GM12875 (cell line): ENCODE results near the gene PDCD4.

ENCODE experiments used
- H3K4me3 ChIP-seq: one replicate; pipeline ENCODE4 v1.5.1; 2011; ENCODE audit warnings: low read depth, low read length, control low read depth
- TF ChIP-seq, protein P1 (sequence below): IDR thresholded peaks from 2 replicates; pipeline ENCODE4 v1.5.1; 2011; ENCODE audit warnings: low read depth, mild to moderate bottlenecking, control low read depth, inconsistent platforms, low read length, moderate library complexity, borderline replicate concordance; ENCODE audit not compliant: insufficient read depth

PDCD4 gene

DNA sequence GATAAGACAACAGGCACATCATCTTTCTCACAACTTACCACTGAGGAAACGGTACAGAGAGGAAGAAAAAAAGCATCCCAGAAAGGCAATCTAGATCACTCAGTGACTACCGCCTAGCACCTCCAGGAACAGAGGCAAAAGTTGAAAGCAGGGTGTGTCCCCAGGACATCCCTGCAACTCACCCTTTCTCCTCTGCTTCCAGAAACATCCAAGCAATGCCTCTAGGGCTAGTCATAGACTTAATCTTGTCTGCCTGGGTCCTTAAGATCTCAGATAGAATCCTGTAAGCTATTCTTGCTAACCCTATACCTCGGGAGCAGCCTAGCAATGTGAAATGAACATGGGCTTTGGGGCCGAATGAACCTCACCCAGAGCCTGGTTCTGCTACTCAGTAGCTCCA is 18.8 kb upstream of the PDCD4 start:
- TF ChIP-seq, protein P1, sequence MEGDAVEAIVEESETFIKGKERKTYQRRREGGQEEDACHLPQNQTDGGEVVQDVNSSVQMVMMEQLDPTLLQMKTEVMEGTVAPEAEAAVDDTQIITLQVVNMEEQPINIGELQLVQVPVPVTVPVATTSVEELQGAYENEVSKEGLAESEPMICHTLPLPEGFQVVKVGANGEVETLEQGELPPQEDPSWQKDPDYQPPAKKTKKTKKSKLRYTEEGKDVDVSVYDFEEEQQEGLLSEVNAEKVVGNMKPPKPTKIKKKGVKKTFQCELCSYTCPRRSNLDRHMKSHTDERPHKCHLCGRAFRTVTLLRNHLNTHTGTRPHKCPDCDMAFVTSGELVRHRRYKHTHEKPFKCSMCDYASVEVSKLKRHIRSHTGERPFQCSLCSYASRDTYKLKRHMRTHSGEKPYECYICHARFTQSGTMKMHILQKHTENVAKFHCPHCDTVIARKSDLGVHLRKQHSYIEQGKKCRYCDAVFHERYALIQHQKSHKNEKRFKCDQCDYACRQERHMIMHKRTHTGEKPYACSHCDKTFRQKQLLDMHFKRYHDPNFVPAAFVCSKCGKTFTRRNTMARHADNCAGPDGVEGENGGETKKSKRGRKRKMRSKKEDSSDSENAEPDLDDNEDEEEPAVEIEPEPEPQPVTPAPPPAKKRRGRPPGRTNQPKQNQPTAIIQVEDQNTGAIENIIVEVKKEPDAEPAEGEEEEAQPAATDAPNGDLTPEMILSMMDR: no peak
- H3K4me3 ChIP-seq: no peak overlapping the region

DNA sequence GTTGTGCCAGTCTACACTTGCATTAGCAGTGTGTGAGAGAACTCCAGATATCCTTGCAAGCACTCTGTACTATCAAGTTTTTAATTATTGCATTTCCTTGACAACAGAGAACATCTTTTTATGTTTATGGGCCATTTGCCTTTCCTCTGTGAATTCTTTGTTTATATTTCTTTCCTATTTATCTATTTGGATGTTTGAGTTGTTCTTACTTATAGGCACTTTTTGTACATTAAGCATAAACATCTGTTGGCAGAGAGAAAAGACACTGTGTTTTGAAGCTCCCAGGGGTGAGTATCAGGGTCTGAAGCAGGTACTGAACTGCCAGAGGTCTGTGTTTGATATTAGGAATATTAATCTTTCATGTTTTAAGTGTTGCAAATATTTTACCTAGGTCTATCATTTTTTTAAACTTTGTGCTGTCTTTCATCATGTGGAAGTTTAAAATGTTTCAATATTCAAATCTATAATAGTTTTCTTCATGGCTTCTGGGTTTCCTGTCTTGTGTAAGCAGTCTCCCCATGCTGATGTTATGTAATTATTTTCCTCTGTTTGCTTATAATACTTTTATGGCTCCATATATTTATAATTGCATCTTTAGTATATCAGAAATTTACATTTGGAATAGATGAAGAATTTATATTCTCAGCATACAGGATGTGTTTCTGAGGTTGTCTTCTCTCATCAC is 17.7 kb upstream of the PDCD4 start:
- no peak overlapping the region for H3K4me3 ChIP-seq
- TF ChIP-seq, protein P1: no peak

DNA sequence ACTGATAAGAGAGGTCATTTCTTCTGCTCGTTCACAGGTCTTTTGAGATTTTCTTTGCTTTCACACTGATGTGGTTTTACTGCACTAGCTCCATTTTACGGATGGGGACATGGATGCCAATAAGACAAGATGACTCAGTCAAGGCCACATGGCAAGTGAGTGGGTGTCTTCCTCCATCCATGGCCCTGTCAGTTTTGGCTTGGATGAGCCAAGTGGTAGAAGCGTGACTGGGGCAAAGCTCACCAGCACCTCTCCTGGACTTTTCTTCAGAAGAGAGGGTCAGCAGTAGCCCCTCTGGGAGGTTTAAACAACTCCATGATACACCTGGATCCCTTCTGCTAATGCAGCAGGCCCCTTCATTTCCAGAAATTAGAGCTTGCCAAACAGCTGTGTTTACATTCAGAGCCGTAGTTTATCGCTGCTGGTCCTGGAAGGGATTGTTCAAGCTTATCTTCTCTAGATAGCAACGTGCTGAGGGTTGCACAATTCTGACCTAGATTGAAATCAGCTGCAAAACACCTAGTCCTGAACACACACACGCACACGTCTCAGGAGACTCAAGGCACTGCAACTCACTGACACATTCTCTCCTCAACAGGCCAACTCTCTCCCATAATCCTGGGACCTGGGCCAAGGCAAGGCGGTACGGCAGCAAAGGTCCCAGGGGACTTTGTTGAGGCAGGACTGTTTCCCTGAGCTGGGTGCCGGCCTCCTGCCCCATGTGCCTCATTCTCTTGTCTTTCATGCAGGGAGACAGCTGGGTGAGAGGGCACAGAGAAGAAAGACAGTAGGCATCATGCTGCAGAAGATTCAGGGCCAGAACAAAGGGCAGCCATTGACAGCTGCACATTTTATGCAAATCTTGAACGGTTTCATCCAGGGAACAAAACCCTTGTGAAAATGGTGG is 14.2 kb upstream of the PDCD4 start:
- no peak overlapping the region for H3K4me3 ChIP-seq
- TF ChIP-seq, protein P1: no peak

DNA sequence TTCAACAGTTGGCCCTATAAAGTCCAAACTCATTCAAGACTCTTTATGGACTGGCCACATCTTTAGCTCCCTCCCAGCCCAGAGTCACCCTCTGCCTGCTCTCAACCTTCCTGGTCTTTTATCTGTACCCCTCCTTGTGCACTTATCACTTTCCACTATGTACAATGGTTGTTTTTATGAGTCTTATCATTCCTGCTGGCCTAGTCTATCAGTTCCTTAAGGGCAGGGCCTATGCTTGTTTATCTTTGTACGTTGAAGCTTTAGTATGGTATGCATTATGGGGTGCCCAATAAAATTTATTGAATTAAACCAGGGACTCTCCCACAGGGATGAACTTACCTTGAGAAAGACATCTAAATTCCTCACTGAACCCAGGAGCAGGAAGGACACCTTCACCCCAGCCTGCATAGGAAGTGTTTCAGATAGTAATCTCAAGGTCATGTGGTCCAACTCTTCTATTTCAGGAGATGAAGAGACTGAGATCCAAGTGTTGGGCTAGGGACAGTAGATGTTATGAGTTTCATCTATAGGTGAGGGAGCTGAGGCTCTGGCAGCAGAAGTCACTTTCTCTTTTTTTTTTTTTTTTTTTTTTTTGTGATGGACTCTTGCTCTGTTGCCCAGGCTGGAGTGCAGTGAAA is 13.3 kb upstream of the PDCD4 start:
- TF ChIP-seq, protein P1: no peak
- H3K4me3 ChIP-seq: no peak overlapping the region

DNA sequence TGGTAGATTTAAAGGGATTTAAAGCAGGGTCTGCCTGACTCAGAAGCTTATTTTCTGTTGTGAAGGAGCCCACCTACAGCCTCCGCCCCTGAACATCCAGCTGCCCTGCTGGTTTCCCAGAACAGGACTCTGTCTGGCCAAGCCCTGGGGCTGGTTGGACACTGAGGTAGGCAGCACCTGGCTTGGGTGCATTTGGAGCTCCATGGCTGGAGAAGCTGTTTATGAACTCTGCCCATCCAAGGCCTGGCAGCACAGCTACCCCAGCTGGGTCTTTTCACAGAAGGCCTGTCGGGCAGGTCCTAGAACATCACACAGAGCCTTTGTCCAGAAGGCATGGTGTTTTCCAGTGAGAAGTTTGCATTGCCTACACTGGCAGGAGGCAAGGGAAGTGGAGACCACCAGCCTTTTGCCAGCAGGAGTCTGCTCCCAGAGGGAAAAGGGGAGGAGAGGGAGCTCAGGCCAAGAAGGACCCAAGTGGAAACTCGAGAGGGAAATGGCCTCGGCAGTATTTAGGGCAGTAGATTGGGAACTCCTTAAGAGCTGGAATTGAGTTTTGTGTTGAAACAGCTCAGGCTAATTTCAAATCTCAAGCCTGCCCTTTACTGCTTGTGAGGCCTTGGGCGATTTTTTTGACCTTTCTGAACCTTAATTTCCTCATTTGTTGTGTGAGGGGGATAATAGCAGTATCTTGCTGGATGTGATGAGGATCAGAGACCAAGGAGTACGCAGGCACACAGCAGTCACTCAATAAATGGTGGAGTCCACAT is 12.3 kb upstream of the PDCD4 start:
- no peak overlapping the region for H3K4me3 ChIP-seq
- TF ChIP-seq, protein P1: no peak

DNA sequence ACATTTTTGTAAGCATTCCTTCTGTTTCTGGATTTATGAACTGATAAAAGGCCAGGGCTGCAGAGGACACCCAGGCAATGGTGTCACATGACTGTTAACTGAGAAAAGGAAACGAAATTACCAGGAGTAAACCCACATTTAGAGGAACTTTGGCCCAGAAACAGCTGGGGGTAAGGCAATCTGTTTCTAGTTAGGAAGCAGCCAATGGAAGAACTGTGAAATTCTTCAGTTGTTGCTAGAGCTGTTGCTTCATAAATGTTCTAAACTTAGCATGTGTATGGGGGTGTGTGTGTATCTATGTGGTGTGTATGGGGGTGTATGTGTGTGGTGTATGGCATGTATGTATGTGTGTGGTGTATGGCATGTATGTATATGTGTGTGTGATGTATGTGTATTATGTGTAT is 11.8 kb upstream of the PDCD4 start:
- TF ChIP-seq, protein P1: no peak
- H3K4me3 ChIP-seq: no peak overlapping the region
